Measurements from ENCODE around the gene CNIH3. TPM values are rescaled to one million over a fixed set of nuclear protein-coding genes. Genes with fewer than 3 reads are reported as not detected.

CNIH3 gene
- total and polyA plus RNA-seq, 10 of the 15 experiments (the other 5 are each of a cell fraction or from before 2014, with no cell fraction given) = 0.77 to 5.8 (median 1.8) TPM

DNA sequence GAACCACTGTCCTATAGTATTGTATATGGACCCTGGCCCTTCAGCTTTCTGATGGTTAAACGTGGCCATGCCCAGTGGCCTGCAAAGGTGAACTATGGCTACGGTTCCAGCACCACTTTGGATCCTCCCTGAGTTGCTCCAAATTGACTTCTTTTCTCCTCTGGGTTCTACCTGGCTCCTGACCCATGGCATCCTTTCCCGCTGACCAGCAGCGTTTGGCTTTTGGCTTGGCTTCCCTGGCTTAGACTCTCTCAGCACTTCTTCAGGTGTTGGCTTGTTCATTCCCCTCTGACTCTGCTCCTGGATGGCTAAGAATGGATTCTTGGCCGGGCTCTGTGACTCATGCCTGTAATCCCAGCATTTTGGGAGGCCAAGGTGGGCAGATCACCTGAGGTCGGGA, 152.9 kb downstream of the CNIH3 start (continued):
- TF ChIP-seq, protein P1, sequence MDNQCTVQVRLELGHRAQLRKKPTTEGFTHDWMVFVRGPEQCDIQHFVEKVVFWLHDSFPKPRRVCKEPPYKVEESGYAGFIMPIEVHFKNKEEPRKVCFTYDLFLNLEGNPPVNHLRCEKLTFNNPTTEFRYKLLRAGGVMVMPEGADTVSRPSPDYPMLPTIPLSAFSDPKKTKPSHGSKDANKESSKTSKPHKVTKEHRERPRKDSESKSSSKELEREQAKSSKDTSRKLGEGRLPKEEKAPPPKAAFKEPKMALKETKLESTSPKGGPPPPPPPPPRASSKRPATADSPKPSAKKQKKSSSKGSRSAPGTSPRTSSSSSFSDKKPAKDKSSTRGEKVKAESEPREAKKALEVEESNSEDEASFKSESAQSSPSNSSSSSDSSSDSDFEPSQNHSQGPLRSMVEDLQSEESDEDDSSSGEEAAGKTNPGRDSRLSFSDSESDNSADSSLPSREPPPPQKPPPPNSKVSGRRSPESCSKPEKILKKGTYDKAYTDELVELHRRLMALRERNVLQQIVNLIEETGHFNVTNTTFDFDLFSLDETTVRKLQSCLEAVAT (IDR thresholded peaks at IDR 0.05) = no peak

GRCh38 chr1:224769452-224770335, 153.6 kb downstream of the CNIH3 start:
- Histone ChIP-seq H3K4me1 (ENCODE audit: control insufficient read depth, insufficient read depth, low read length) (no peaks in the 10 kb centered on the region), H3K4me3 (no peak overlapping the region), H3K27me3 (replicated peaks in 1 of 2; ENCODE audit: control insufficient read depth in 2 of 2, insufficient read depth in 2 of 2, low read length in 1 of 2) (no peaks in the 10 kb centered on the region), H4K20me1 (ENCODE audit: control insufficient read depth, insufficient read depth) (no peaks in the 10 kb centered on the region), H2AFZ (ENCODE audit: control insufficient read depth, low read depth, low read length) (no peak overlapping the region), H3K4me2 (ENCODE audit: control insufficient read depth, insufficient read depth) (no peak overlapping the region), H3K36me3 (ENCODE audit: control insufficient read depth in 2 of 2, insufficient read depth in 2 of 2, low read length in 1 of 2) (no peaks in the 10 kb centered on the region), H3K9ac (ENCODE audit: control insufficient read depth, insufficient read depth, low read length) (no peak overlapping the region), H3K9me3 (replicated peaks; ENCODE audit: control insufficient read depth, insufficient read depth, low read length) (no peaks in the 10 kb centered on the region), H3K79me2 (ENCODE audit: control insufficient read depth, insufficient read depth, low read length) (no peaks in the 10 kb centered on the region), H3K27ac (ENCODE audit: control insufficient read depth, insufficient read depth) (no peak overlapping the region)
- POLR2A ChIA-PET = interaction anchor here (1.5 kb wide), 1 partner anchor 11 kb away, joined by 4 read pairs; no protein-coding TSS in a partner anchor
- intact Hi-C loops (cut with micrococcal nuclease; ENCODE audit: unreplicated experiment) = no loop called here
- CTCF ChIA-PET = interaction anchor here (0.7 to 4.4 kb wide), 3 partner anchors 11 to 125 kb away, joined by 3 to 15 read pairs (median 3); no protein-coding TSS in a partner anchor
- no TSS peak for BruUV-seq (replicated peaks)
- DNase-seq (ENCODE audit: low read depth, low spot score) = no peak
- in situ Hi-C loops (cut with MboI) = no loop called here
- SMC1A ChIA-PET (ENCODE audit: uncharacterized antibody, unreplicated experiment) = interaction anchor here (1.1 to 2.6 kb wide), 4 partner anchors 11 to 36 kb away, joined by 5 to 12 read pairs (median 8); no protein-coding TSS in a partner anchor
- ATAC-seq = no peak
- no peak for FAIRE-seq
- WGBS (ENCODE audit: insufficient coverage, insufficient replicate concordance, low lambda C conversion rate, missing lambda C conversion rate) = 39% methylated on average over 4 of the region's 7 CpGs
- RAD21 ChIA-PET (ENCODE audit: unreplicated experiment) = no interaction called here
- TF ChIP-seq ZNF207 (IDR thresholded peaks at IDR 0.05; ENCODE audit: borderline replicate concordance) (no peak), PAX5 (IDR thresholded peaks at IDR 0.05; ENCODE audit: borderline replicate concordance, low read depth, low read length) (no peak), HDAC6 (IDR thresholded peaks at IDR 0.05; ENCODE audit: unreplicated experiment) (no peak), TAF1 (IDR thresholded peaks at IDR 0.05; ENCODE audit: borderline replicate concordance, low read depth, low read length) (no peak), CEBPB (IDR thresholded peaks at IDR 0.05; ENCODE audit: borderline replicate concordance in 1 of 2, low read depth in 2 of 2, low read length in 2 of 2) (no peak), CBX3 (IDR thresholded peaks at IDR 0.05; ENCODE audit: borderline replicate concordance, low read depth) (no peak), ZZZ3 (IDR thresholded peaks at IDR 0.05; ENCODE audit: control insufficient read depth, insufficient read length, low read depth) (no peak), ZBTB40 (IDR thresholded peaks at IDR 0.05; ENCODE audit: borderline replicate concordance) (no peak), BRCA1 (IDR thresholded peaks at IDR 0.05; ENCODE audit: low read depth, low read length) (no peak), EZH2 (IDR thresholded peaks at IDR 0.05; ENCODE audit: borderline replicate concordance, control insufficient read depth, low read depth, low read length) (no peak), JUNB (IDR thresholded peaks at IDR 0.05) (no peak), TCF7 (IDR thresholded peaks at IDR 0.05; ENCODE audit: borderline replicate concordance) (no peak), ETV6 (conservative IDR thresholded peaks at IDR 0.05 in 1 of 2, IDR thresholded peaks at IDR 0.05 in 1 of 2; ENCODE audit: borderline replicate concordance in 1 of 2, low read depth in 1 of 2) (no peak)

Measured in GM12878 (cell line).